K562 (cell line): ENCODE data around the gene RTF1. TPM values are rescaled to one million over a fixed set of nuclear protein-coding genes. Genes with fewer than 3 reads are reported as not detected.

Experiments
- ATAC-seq: fragments of 200-7000 bp; cut with Tn5 transposase; 3 replicates; pipeline ENCODE4 v1.9.1; 2020; ENCODE audit warnings: moderate library complexity
- BruUV-seq: library from RNA; stranded (reverse); fragments of 400-500 nt; replicated peaks from 2 replicates; lab custom pipeline; 2021; lab: Mats Ljungman, UMichigan
- CTCF ChIA-PET: fragments of 300-600 bp; formaldehyde crosslinking; extraction: SDS; loops from one replicate; lab custom pipeline; 2021; ENCODE audit warnings: low intra/inter-chr PET ratio; lab: Yijun Ruan, JAX
- POLR2A ChIA-PET: fragments of 300-600, 350-650 bp; sonication (Branson Sonifier 250); formaldehyde crosslinking; extraction: SDS; loops from one replicate; lab custom pipeline; 2021; ENCODE audit warnings: antibody characterized with exemption, inconsistent platforms; lab: Yijun Ruan, JAX
- DNase-seq, 4 experiments: peaks; one replicate each; pipeline versions ENCODE4 v3.0.0 to v3.0.0-alpha.2; 2011 to 2018; ENCODE audit warnings: low spot score in 3 of 4, mixed read lengths in 3 of 4; ENCODE audit errors: extremely low read depth in 1 of 4
- FAIRE-seq: peaks from 2 replicates; lab custom pipeline; 2011; peaks lifted over from hg19 to GRCh38; lab: Jason Lieb, UNC
- H2AFZ ChIP-seq: 2 replicates; pipeline ENCODE4 v1.6.0; 2011; ENCODE audit warnings: low read depth, low read length, control low read depth, inconsistent platforms
- H3K27ac ChIP-seq: fragments of 200-600 bp; 3 replicates; pipeline ENCODE4 v1.8.0; 2011; ENCODE audit warnings: low read depth, mild to moderate bottlenecking, control low read depth, inconsistent platforms, low read length, moderate library complexity, mixed read lengths; ENCODE audit errors: extremely low read depth
- H3K27me3 ChIP-seq, 2 experiments: fragments of 300-600 bp in 1 of 2; 2 replicates in 1 of 2; 3 replicates in 1 of 2; pipeline versions ENCODE4 v1.6.0 to v1.8.0; 2011; ENCODE audit warnings: inconsistent platforms in 2 of 2, low read length in 2 of 2, mild to moderate bottlenecking in 1 of 2, mixed read lengths in 1 of 2, moderate library complexity in 1 of 2; ENCODE audit not compliant: control insufficient read depth in 2 of 2, insufficient read depth in 2 of 2
- H3K36me3 ChIP-seq: fragments of 300-600 bp; 3 replicates; pipeline ENCODE4 v1.8.0; 2011; ENCODE audit warnings: mild to moderate bottlenecking, low read length, inconsistent platforms; ENCODE audit not compliant: control insufficient read depth, insufficient read depth
- H3K4me1 ChIP-seq, 2 experiments: fragments of 200-600 bp in 1 of 2; replicated peaks in 1 of 2; 2 replicates in 1 of 2; 3 replicates in 1 of 2; pipeline versions ENCODE4 v1.5.1 to v1.8.0; 2011; ENCODE audit warnings: inconsistent platforms in 2 of 2, low read length in 2 of 2, mild to moderate bottlenecking in 1 of 2, mixed read lengths in 1 of 2, moderate library complexity in 1 of 2; ENCODE audit not compliant: control insufficient read depth in 2 of 2, insufficient read depth in 2 of 2
- H3K4me2 ChIP-seq: 2 replicates; pipeline ENCODE4 v1.6.1; 2011; ENCODE audit warnings: low read length, control low read depth, inconsistent platforms, mixed read lengths; ENCODE audit not compliant: insufficient read depth
- H3K4me3 ChIP-seq: fragments of 200-600 bp; sonication (generic), shearing (Covaris generic); 2 replicates; pipeline ENCODE4 v1.5.1; 2016; ENCODE audit warnings: control low read depth, inconsistent platforms
- H3K79me2 ChIP-seq: fragments of 200-600 bp; 3 replicates; pipeline ENCODE4 v1.8.0; 2011; ENCODE audit warnings: low read length, inconsistent platforms; ENCODE audit not compliant: control insufficient read depth, insufficient read depth
- H3K9ac ChIP-seq, 2 experiments: 2 replicates each; pipeline versions ENCODE4 v1.6.0 to v1.6.1; 2011; ENCODE audit warnings: low read depth in 2 of 2, low read length in 2 of 2, control low read depth in 1 of 2, inconsistent platforms in 1 of 2, mild to moderate bottlenecking in 1 of 2, mixed read lengths in 1 of 2; ENCODE audit not compliant: insufficient read depth in 1 of 2
- H3K9me1 ChIP-seq: one replicate; pipeline ENCODE4 v1.6.0; 2011; ENCODE audit warnings: inconsistent platforms, mild to moderate bottlenecking, low read length, moderate library complexity; ENCODE audit not compliant: control insufficient read depth, insufficient read depth
- H3K9me3 ChIP-seq: replicated peaks from 2 replicates; pipeline ENCODE4 v1.5.1; 2011; ENCODE audit warnings: low read depth, low read length, inconsistent platforms; ENCODE audit not compliant: control insufficient read depth, insufficient read depth
- H4K20me1 ChIP-seq: replicated peaks from 2 replicates; pipeline ENCODE4 v1.6.1; 2011; ENCODE audit warnings: low read length, inconsistent platforms, mixed read lengths; ENCODE audit not compliant: control insufficient read depth, insufficient read depth
- ETV1 ChIP-seq: fragments of 450-650 bp; conservative IDR thresholded peaks from 2 replicates; pipeline ENCODE4 v1.6.1; 2016; ENCODE audit warnings: missing genetic modification characterization, control low read depth, low read depth, missing compliant biosample characterization
- RAD51 ChIP-seq: fragments of 450-650 bp; IDR thresholded peaks from 2 replicates; pipeline ENCODE4 v1.7.1; 2016; ENCODE audit warnings: low read depth, mild to moderate bottlenecking, borderline replicate concordance
- RBFOX2 ChIP-seq: fragments of 200-400 bp; formaldehyde crosslinking; IDR thresholded peaks from 2 replicates; pipeline ENCODE4 v1.6.1; 2017; ENCODE audit warnings: low read depth, mild to moderate bottlenecking, low read length, moderate library complexity
- TCF15 ChIP-seq: fragments of 250-450 bp; sonication (Bioruptor Pico); IDR thresholded peaks from 2 replicates; pipeline ENCODE4 v1.8.0; 2022; ENCODE audit warnings: moderate library complexity, mild to moderate bottlenecking, inconsistent platforms
- TEAD4 ChIP-seq, 2 experiments: sonication (generic) in 1 of 2; formaldehyde crosslinking in 1 of 2; IDR thresholded peaks; 2 replicates each; pipeline versions ENCODE4 v1.6.1 to v1.8.0; 2012 to 2022; ENCODE audit warnings: borderline replicate concordance in 1 of 2, inconsistent platforms in 1 of 2, low read length in 1 of 2, mild to moderate bottlenecking in 1 of 2, missing genetic modification reagents in 1 of 2
- TRIM24 ChIP-seq, 2 experiments: fragments of 450-650 bp; IDR thresholded peaks; 2 replicates each; pipeline ENCODE4 v1.6.1; 2016
- UBTF ChIP-seq, 2 experiments: IDR thresholded peaks; 2 replicates each; pipeline ENCODE4 v1.6.1; 2012; ENCODE audit warnings: improper control_type of control experiment in 2 of 2, low read depth in 2 of 2, low read length in 2 of 2, borderline replicate concordance in 1 of 2
- ZBTB7A ChIP-seq: IDR thresholded peaks from 2 replicates; pipeline ENCODE4 v1.6.1; 2011; ENCODE audit warnings: low read depth, mild to moderate bottlenecking, low read length, moderate library complexity, borderline replicate concordance; ENCODE audit not compliant: control insufficient read depth
- ZFX ChIP-seq: sonication (generic); formaldehyde crosslinking; IDR thresholded peaks from 2 replicates; pipeline ENCODE4 v1.8.0; 2022; ENCODE audit warnings: mild to moderate bottlenecking, missing genetic modification reagents, moderate library complexity
- ZNF12 ChIP-seq: sonication (generic); formaldehyde crosslinking; IDR thresholded peaks from 2 replicates; pipeline ENCODE4 v1.4.0; 2020; ENCODE audit warnings: mild to moderate bottlenecking, missing genetic modification reagents
- ZNF232 ChIP-seq: sonication (generic); formaldehyde crosslinking; IDR thresholded peaks from 2 replicates; pipeline ENCODE4 v1.8.0; 2022; ENCODE audit warnings: mild to moderate bottlenecking, missing genetic modification reagents
- WGBS: fragments of 100-300 bp; shearing (Covaris generic); methylation state at CpG from one replicate; pipeline ENCODE4 v1.1.6; 2016; ENCODE audit warnings: low coverage, mixed read lengths; ENCODE audit not compliant: insufficient coverage; ENCODE audit errors: missing lambda C conversion rate; 5-methylcytosine and 5-hydroxymethylcytosine counted together
- in situ Hi-C: fragments of 300-500 bp; cut with MboI; formaldehyde crosslinking; loops from 4 replicates; pipeline ENCODE4 v1.15.0; 2018; ENCODE audit warnings: inconsistent platforms, mixed read lengths
- intact Hi-C: fragments of 100-400 bp; cut with micrococcal nuclease; formaldehyde crosslinking; loops from 2 replicates; pipeline ENCODE4 v1.14.2; 2022
- polyA plus RNA-seq, 8 experiments: library from polyadenylated mRNA; depleted of rRNA in 4 of 8; stranded (reverse) in 5 of 8; unstranded in 3 of 8; fragments of >200 nt; fragmentation: Nextera tagmentation in 2 of 8; fragmentation: Illumina TruSeq in 1 of 8; extraction: Ambion mirVana in 2 of 8; extraction: Trizol in 1 of 8; gene quantifications; 2 replicates each; pipeline versions ENCODE4 v1.2.1 to v1.2.3, GENCODE V29; 2011 to 2014; ENCODE audit warnings: inconsistent platforms in 1 of 8, missing spikeins in 1 of 8
- total RNA-seq, 7 experiments: library from RNA; depleted of rRNA in 6 of 7; stranded (reverse); fragments of >200 nt in 6 of 7; fragmentation: Illumina TruSeq in 2 of 7; extraction: Trizol in 2 of 7; gene quantifications; 2 replicates each; pipeline versions ENCODE4 v1.2.1 to v1.2.3, GENCODE V29; 2011 to 2021; ENCODE audit warnings: low replicate concordance in 1 of 7
- TF ChIP-seq, protein P1 (sequence below): sonication (generic); formaldehyde crosslinking; IDR thresholded peaks from 2 replicates; pipeline ENCODE4 v1.8.0; 2023; ENCODE audit warnings: mild to moderate bottlenecking, missing genetic modification reagents
- TF ChIP-seq, protein P2 (sequence below): fragments of 450-650 bp; IDR thresholded peaks from 2 replicates; pipeline ENCODE4 v1.6.1; 2016; ENCODE audit warnings: low read depth, mild to moderate bottlenecking, moderate library complexity
- TF ChIP-seq, protein P3 (sequence below): IDR thresholded peaks from 2 replicates; pipeline ENCODE4 v1.6.1; 2016; ENCODE audit warnings: missing genetic modification characterization, missing compliant biosample characterization

Gene RTF1
- total and polyA plus RNA-seq, 9 of the 15 experiments (the other 6 are each of a cell fraction or from before 2014, with no cell fraction given) = 7.6 to 69.5 (median 31.5) TPM

DNA sequence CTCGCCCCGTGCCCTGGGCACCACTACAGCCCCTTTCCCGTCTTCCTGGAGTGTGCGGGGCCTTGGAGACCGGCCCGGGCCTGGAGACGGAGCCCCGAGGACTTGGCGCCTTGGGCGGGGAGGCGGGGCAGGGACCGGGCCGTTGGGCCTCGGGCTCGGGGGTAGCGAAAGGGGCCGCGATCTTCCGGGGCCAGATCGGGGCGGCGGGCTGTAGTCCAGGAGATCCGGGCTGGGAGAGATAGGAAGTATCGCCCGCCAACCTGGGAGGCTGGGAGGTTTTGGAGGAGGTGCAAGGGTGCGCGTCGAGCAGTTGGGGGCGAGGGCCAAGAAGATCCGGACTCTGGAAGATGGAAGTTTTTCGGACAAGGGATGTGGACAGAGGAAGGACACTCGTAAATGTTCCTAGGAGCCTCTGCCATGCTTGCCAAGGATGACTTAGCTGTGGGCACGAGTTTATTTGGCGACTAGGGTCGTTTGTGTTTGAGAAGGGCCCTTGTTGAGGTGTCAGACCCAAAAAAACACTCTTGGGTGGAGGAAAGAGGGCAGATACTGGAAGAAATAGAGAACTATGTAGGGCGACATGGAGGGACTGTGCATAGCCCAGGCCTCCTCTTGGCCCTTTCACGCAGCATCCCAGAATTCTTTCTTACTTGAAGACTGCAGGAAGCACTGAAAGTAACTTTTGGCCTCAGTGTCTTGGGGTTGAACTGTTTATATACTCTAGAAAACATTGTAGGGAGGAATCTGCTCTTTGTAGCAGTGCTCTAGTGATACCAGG lies 712 bp downstream of the RTF1 start:
- under 1% methylated on average over 35 of the region's 37 CpGs for WGBS
- H3K36me3 ChIP-seq = no peaks in the 10 kb centered on the region; the same call in 2 of the 3 replicates
- in situ Hi-C loops (no loop called here), intact Hi-C loops (no loop called here)
- H3K4me3 ChIP-seq = peak overlapping the region; percentile 86
- peaks cover 11 to 14% of the 10 kb centered on the region in 2 experiments; a peak in 4 of 5 replicates for H3K4me1 ChIP-seq
- BruUV-seq = TSS peak; percentile 43
- H3K9me1 ChIP-seq = no peaks in the 10 kb centered on the region
- CTCF ChIA-PET = no interaction called here
- peak overlapping the region; percentile 80 for H3K27ac ChIP-seq
- no peak for FAIRE-seq
- ATAC-seq = peak; percentile 73
- POLR2A ChIA-PET = no interaction called here
- peak overlapping the region; percentile 79 to 96 for H3K9ac ChIP-seq
- peak overlapping the region; percentile 86 for H3K4me2 ChIP-seq
- no peaks in the 10 kb centered on the region for H3K9me3 ChIP-seq
- no peaks in the 10 kb centered on the region for H3K27me3 ChIP-seq
- H4K20me1 ChIP-seq = peaks cover 13% of the 10 kb centered on the region
- H2AFZ ChIP-seq = peak overlapping the region; percentile 97
- peaks cover 73% of the 10 kb centered on the region for H3K79me2 ChIP-seq
- DNase-seq = peak; percentile 59 to 77 (median 70)
- TF ChIP-seq RBFOX2 = no peak
- TF ChIP-seq UBTF (IDR thresholded peaks at IDR 0.05; ENCODE audit: borderline replicate concordance in 1 of 2, low read depth in 2 of 2, low read length in 2 of 2) = peak in 1 of 2 experiments; percentile 76; a peak in 2 of 4 replicates
- TF ChIP-seq ZFX = peak; percentile 68
- TF ChIP-seq, protein P1, sequence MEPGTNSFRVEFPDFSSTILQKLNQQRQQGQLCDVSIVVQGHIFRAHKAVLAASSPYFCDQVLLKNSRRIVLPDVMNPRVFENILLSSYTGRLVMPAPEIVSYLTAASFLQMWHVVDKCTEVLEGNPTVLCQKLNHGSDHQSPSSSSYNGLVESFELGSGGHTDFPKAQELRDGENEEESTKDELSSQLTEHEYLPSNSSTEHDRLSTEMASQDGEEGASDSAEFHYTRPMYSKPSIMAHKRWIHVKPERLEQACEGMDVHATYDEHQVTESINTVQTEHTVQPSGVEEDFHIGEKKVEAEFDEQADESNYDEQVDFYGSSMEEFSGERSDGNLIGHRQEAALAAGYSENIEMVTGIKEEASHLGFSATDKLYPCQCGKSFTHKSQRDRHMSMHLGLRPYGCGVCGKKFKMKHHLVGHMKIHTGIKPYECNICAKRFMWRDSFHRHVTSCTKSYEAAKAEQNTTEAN (CRISPR knock-in tag) = no peak
- 0 out of 2 replicates have a peak, but pooled peaks have one; percentile 44 for TF ChIP-seq ZNF12 (CRISPR knock-in tag)
- no peak for TF ChIP-seq RAD51
- TF ChIP-seq TRIM24 (IDR thresholded peaks at IDR 0.05) = no peak
- TF ChIP-seq, protein P2, sequence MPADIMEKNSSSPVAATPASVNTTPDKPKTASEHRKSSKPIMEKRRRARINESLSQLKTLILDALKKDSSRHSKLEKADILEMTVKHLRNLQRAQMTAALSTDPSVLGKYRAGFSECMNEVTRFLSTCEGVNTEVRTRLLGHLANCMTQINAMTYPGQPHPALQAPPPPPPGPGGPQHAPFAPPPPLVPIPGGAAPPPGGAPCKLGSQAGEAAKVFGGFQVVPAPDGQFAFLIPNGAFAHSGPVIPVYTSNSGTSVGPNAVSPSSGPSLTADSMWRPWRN = no peak
- 0 out of 2 replicates have a peak, but pooled peaks have one; percentile 36 for TF ChIP-seq ZNF232 (CRISPR knock-in tag)
- TF ChIP-seq TCF15 (CRISPR knock-in tag) = no peak
- peak; percentile 31; the same call in 1 of the 2 replicates for TF ChIP-seq ETV1 (tag)
- TF ChIP-seq, protein P3, sequence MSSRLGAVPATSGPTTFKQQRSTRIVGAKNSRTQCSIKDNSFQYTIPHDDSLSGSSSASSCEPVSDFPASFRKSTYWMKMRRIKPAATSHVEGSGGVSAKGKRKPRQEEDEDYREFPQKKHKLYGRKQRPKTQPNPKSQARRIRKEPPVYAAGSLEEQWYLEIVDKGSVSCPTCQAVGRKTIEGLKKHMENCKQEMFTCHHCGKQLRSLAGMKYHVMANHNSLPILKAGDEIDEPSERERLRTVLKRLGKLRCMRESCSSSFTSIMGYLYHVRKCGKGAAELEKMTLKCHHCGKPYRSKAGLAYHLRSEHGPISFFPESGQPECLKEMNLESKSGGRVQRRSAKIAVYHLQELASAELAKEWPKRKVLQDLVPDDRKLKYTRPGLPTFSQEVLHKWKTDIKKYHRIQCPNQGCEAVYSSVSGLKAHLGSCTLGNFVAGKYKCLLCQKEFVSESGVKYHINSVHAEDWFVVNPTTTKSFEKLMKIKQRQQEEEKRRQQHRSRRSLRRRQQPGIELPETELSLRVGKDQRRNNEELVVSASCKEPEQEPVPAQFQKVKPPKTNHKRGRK (tag) = no peak
- TF ChIP-seq ZBTB7A = no peak
- no peak for TF ChIP-seq TEAD4 (IDR thresholded peaks at IDR 0.05; ENCODE audit: low read length)
- peak; percentile 78; the same call in 1 of the 2 replicates for TF ChIP-seq TEAD4 (CRISPR knock-in tag; IDR thresholded peaks at IDR 0.05; ENCODE audit: borderline replicate concordance)
